ENCODE results near the gene UBTD2.

DNA sequence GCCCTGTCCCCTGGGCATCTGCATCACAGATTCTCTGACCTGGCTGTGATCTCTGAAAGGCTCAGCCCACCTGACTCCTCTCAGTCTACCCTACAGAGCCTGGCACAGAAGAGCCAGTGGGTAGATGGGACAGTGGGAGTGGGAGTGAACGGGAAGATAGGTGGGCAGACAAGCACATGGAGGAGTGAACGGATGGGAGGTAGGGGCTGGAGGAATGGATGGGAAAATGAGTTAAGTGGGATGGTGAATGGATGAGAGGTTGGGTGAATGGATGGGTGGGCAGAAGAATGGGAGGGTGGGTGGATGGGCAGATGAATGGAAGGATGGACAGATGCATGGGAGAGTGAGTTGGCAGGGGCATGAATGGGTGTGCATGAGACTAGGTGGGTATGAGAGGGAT lies 114.3 kb downstream of the UBTD2 start:
- TF ChIP-seq, protein P1, sequence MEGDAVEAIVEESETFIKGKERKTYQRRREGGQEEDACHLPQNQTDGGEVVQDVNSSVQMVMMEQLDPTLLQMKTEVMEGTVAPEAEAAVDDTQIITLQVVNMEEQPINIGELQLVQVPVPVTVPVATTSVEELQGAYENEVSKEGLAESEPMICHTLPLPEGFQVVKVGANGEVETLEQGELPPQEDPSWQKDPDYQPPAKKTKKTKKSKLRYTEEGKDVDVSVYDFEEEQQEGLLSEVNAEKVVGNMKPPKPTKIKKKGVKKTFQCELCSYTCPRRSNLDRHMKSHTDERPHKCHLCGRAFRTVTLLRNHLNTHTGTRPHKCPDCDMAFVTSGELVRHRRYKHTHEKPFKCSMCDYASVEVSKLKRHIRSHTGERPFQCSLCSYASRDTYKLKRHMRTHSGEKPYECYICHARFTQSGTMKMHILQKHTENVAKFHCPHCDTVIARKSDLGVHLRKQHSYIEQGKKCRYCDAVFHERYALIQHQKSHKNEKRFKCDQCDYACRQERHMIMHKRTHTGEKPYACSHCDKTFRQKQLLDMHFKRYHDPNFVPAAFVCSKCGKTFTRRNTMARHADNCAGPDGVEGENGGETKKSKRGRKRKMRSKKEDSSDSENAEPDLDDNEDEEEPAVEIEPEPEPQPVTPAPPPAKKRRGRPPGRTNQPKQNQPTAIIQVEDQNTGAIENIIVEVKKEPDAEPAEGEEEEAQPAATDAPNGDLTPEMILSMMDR (IDR thresholded peaks at IDR 0.05): no peak
- no peak for TF ChIP-seq POLR2A (IDR thresholded peaks at IDR 0.05)
